ENCODE results near the gene PTN.

The PTN gene, protein sequence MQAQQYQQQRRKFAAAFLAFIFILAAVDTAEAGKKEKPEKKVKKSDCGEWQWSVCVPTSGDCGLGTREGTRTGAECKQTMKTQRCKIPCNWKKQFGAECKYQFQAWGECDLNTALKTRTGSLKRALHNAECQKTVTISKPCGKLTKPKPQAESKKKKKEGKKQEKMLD

DNA sequence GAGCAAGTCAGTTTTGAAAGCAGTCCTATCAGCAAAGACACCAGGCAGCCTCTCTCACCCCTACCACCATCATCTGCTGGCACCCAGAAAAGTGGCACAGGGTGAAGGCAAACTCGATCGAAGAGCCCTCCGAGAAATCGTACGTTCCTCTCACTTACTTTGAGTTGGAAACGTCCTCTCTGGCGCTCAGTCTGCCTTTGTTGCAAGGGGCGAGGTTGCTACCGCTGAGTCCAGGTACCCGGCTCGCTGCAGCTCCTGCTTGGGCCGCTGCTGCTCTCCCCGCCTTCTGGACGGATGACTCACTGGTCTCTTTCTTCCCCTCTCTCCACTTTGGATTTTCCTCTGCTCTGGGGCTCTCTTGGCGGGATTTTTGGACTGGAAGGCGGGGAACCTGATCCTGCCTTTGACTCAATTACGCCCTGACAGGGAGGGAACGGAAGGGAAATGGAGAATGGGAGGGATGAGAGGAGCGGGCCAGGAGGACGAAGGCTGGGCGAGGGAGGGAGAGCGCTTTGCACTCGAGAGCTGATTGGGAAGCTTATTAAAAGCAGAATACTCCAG is at the start of gene PTN:
TSS of gene PTN (minus strand) at position 453 of the 561 bp plus-strand sequence. CDS start 88,760 bp downstream, outside the sequence.
- Mint-ChIP-seq H3K27me3 (peaks cover 11% of the 10 kb centered on the region), H3K27ac (no peak within 1 kb of the TSS), H3K9me3 (no peaks in the 10 kb centered on the region), H3K4me1 (no peaks in the 10 kb centered on the region), H3K4me3 (no peak within 1 kb of the TSS), H3K36me3 (no peaks in the 10 kb centered on the region)
- CTCF ChIA-PET, result no interaction called here
- no peak for DNase-seq

DNA sequence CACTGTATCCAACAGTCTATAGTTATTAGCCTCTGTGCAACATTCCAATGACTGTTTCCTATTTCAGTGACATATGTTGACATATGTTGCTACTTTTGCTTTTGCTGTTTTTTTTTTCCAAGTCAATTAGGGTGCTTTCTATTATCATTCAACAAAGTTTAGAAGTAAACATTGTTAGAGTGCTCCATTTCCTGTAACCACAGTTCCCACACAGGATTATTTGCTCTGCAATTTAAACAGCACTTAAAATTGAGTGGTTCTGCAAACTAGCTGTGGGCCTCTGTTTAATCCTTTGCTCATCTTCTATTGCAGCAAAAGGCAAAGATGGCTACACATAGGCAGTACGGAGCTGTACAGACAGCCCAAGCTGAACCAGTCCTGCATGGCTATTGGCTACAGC is 46.5 kb upstream of the PTN start:
- Mint-ChIP-seq H3K27ac (no peak overlapping the region), H3K4me1 (no peaks in the 10 kb centered on the region)
- CTCF ChIA-PET, result no interaction called here

GRCh38 chr7:137388916-137389315 is 45.4 kb upstream of the PTN start:
- Mint-ChIP-seq H3K4me1 (no peaks in the 10 kb centered on the region), H3K4me3 (no peak overlapping the region), H3K27ac (no peak overlapping the region), H3K36me3 (no peaks in the 10 kb centered on the region), H3K27me3 (no peaks in the 10 kb centered on the region), H3K9me3 (no peaks in the 10 kb centered on the region)
- DNase-seq, result no peak
- CTCF ChIA-PET, result no interaction called here

More for the DNA sequence above, 46.5 kb upstream of the PTN start:
- no peak for DNase-seq
- H3K9me3 Mint-ChIP-seq, result no peaks in the 10 kb centered on the region
- H3K36me3 Mint-ChIP-seq, result no peaks in the 10 kb centered on the region
- H3K27me3 Mint-ChIP-seq, result no peaks in the 10 kb centered on the region
- H3K4me3 Mint-ChIP-seq, result no peak overlapping the region

GRCh38 chr7:137386966-137387365 is 43.4 kb upstream of the PTN start:
- Mint-ChIP-seq H3K27ac (no peak overlapping the region), H3K9me3 (no peaks in the 10 kb centered on the region), H3K4me1 (no peaks in the 10 kb centered on the region), H3K36me3 (no peaks in the 10 kb centered on the region), H3K27me3 (no peaks in the 10 kb centered on the region), H3K4me3 (no peak overlapping the region)
- no peak for DNase-seq
- CTCF ChIA-PET, result no interaction called here

DNA sequence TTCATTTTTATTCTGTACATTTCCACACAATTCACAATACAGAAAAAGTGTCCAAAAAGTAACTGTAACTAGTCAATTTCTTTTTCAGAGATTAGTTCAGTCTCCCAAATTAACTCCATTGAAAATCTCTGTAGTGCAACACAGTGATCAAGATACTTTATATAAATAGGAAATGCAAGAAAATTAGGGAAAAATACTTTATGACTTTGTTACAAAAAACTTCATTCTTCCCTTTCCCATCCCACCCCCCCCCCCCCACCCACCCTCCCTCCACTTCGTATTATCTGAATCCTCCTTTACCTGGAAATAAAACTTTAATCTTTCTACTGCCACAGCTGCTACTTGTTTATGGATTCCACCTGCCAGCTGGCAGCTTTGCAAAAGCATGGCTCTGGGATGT is 37.5 kb upstream of the PTN start:
- no peak for DNase-seq
- no peak overlapping the region for H3K27ac Mint-ChIP-seq
- H3K9me3 Mint-ChIP-seq, result no peaks in the 10 kb centered on the region
- H3K4me3 Mint-ChIP-seq, result no peak overlapping the region
- CTCF ChIA-PET, result no interaction called here
- H3K4me1 Mint-ChIP-seq, result no peaks in the 10 kb centered on the region
- no peaks in the 10 kb centered on the region for H3K27me3 Mint-ChIP-seq
- H3K36me3 Mint-ChIP-seq, result no peaks in the 10 kb centered on the region

GRCh38 chr7:137373507-137373906 is 30.0 kb upstream of the PTN start:
- H3K27ac Mint-ChIP-seq, result no peak overlapping the region
- H3K27me3 Mint-ChIP-seq, result no peaks in the 10 kb centered on the region
- no peaks in the 10 kb centered on the region for H3K9me3 Mint-ChIP-seq

GRCh38 chr7:137371616-137372015 is 28.1 kb upstream of the PTN start:
- DNase-seq, result no peak
- no peaks in the 10 kb centered on the region for H3K36me3 Mint-ChIP-seq
- H3K27me3 Mint-ChIP-seq, result no peaks in the 10 kb centered on the region
- H3K27ac Mint-ChIP-seq, result no peak overlapping the region
- H3K4me3 Mint-ChIP-seq, result no peak overlapping the region
- no peaks in the 10 kb centered on the region for H3K4me1 Mint-ChIP-seq
- CTCF ChIA-PET, result no interaction called here
- H3K9me3 Mint-ChIP-seq, result no peaks in the 10 kb centered on the region

More at GRCh38 chr7:137373507-137373906, 30.0 kb upstream of the PTN start:
- no peaks in the 10 kb centered on the region for H3K4me1 Mint-ChIP-seq
- H3K36me3 Mint-ChIP-seq, result no peaks in the 10 kb centered on the region
- no peak overlapping the region for H3K4me3 Mint-ChIP-seq
- no peak for DNase-seq
- CTCF ChIA-PET, result no interaction called here

- H3K4me3 Mint-ChIP-seq, result no peak overlapping the region
These were observed 23.5 kb upstream of the PTN start for GRCh38 chr7:137366995-137367394.

GRCh38 chr7:137363683-137364082 is 20.1 kb upstream of the PTN start:
- Mint-ChIP-seq H3K27me3 (no peaks in the 10 kb centered on the region), H3K4me3 (no peak overlapping the region), H3K36me3 (no peaks in the 10 kb centered on the region), H3K9me3 (peaks cover 30% of the 10 kb centered on the region), H3K4me1 (no peaks in the 10 kb centered on the region), H3K27ac (no peak overlapping the region)
- CTCF ChIA-PET, result no interaction called here
- no peak for DNase-seq

More at GRCh38 chr7:137366995-137367394, 23.5 kb upstream of the PTN start:
- DNase-seq, result no peak
- no peaks in the 10 kb centered on the region for H3K36me3 Mint-ChIP-seq
- no peaks in the 10 kb centered on the region for H3K27me3 Mint-ChIP-seq
- H3K27ac Mint-ChIP-seq, result no peak overlapping the region
- CTCF ChIA-PET, result no interaction called here
- no peaks in the 10 kb centered on the region for H3K4me1 Mint-ChIP-seq
- peaks cover 11% of the 10 kb centered on the region for H3K9me3 Mint-ChIP-seq

GRCh38 chr7:137360087-137360679 is 16.6 kb upstream of the PTN start:
- CTCF ChIA-PET, result no interaction called here
- H3K36me3 Mint-ChIP-seq, result no peaks in the 10 kb centered on the region
- H3K27me3 Mint-ChIP-seq, result no peaks in the 10 kb centered on the region
- no peaks in the 10 kb centered on the region for H3K4me1 Mint-ChIP-seq
- H3K9me3 Mint-ChIP-seq, result peaks cover 32% of the 10 kb centered on the region
- no peak overlapping the region for H3K27ac Mint-ChIP-seq
- no peak overlapping the region for H3K4me3 Mint-ChIP-seq
- DNase-seq, result no peak

GRCh38 chr7:137354961-137355360 is 11.4 kb upstream of the PTN start:
- no peak for DNase-seq
- H3K4me3 Mint-ChIP-seq, result no peak overlapping the region
- H3K9me3 Mint-ChIP-seq, result peaks cover 5% of the 10 kb centered on the region
- CTCF ChIA-PET, result no interaction called here
- H3K36me3 Mint-ChIP-seq, result no peaks in the 10 kb centered on the region
- H3K4me1 Mint-ChIP-seq, result no peaks in the 10 kb centered on the region
- no peaks in the 10 kb centered on the region for H3K27me3 Mint-ChIP-seq
- no peak overlapping the region for H3K27ac Mint-ChIP-seq

GRCh38 chr7:137354396-137354795 is 10.9 kb upstream of the PTN start:
- peaks cover 2% of the 10 kb centered on the region for H3K9me3 Mint-ChIP-seq
- no peaks in the 10 kb centered on the region for H3K36me3 Mint-ChIP-seq
- H3K4me1 Mint-ChIP-seq, result no peaks in the 10 kb centered on the region
- CTCF ChIA-PET, result no interaction called here
- no peak for DNase-seq
- no peak overlapping the region for H3K27ac Mint-ChIP-seq
- no peaks in the 10 kb centered on the region for H3K27me3 Mint-ChIP-seq
- no peak overlapping the region for H3K4me3 Mint-ChIP-seq

- Mint-ChIP-seq H3K27ac (no peak overlapping the region), H3K9me3 (peaks cover 2% of the 10 kb centered on the region)
These were observed 8.4 kb upstream of the PTN start for GRCh38 chr7:137351941-137352340.

DNA sequence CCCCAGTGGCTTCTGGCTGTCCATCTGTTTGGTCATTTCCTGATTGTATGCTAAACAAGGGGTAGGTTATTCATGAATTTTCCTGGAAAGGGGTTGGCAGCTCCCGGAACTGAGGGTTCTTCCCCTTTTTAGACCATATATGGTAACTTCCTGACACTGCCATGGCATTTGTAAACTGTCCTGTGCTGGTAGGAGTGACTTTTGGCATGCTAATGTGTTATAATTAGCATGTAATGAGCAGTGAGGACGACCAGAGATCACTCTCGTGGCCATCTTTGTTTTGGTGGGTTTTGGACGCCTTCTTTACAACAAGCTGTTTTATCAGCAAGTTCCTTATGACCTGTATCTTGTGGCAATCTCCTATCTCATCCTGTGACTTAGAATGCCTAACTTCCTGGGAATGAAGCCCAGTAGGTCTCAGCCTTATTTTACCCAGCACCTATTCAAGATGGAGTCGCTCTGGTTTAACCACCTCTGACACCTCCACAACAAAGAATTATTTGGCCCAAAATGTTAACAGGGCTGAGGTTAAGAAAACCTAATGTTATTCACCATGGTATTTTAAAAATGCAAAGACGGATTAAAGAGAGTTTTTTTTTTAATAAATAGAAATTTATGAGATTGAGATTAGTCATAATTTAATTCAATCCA is 2.4 kb upstream of the PTN start:
- Mint-ChIP-seq H3K36me3 (no peaks in the 10 kb centered on the region), H3K9me3 (no peaks in the 10 kb centered on the region), H3K27me3 (peaks cover 11% of the 10 kb centered on the region), H3K4me3 (no peak overlapping the region), H3K4me1 (no peaks in the 10 kb centered on the region), H3K27ac (no peak overlapping the region)
- no peak for DNase-seq
- CTCF ChIA-PET, result no interaction called here

More at GRCh38 chr7:137351941-137352340, 8.4 kb upstream of the PTN start:
- no peaks in the 10 kb centered on the region for H3K4me1 Mint-ChIP-seq
- no peak for DNase-seq
- no peak overlapping the region for H3K4me3 Mint-ChIP-seq
- no peaks in the 10 kb centered on the region for H3K27me3 Mint-ChIP-seq
- CTCF ChIA-PET, result no interaction called here
- no peaks in the 10 kb centered on the region for H3K36me3 Mint-ChIP-seq

DNA sequence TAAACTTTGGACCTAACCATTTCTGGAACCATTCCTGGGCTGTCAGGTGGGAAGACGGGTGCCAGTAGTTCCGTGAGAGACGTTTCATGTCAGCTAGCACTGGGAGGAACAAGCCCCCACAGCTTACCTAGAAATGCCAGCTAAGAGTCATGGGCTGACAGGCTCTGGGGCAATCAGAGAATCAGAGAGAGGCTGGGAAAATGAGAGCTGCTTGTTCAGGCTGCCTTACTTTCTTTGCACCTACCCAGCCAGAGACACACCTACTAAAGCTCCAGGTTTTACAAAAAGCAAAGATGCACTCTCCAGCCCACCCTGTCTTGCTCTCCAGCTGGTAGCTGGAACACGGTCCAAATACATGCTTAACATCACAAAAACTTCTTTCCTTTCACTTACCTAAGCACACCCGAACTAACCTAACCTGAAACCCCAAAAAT is 688 bp downstream of the PTN start:
- no peaks in the 10 kb centered on the region for H3K36me3 Mint-ChIP-seq

More for the DNA sequence above, 688 bp downstream of the PTN start:
- Mint-ChIP-seq H3K9me3 (no peaks in the 10 kb centered on the region), H3K4me1 (no peaks in the 10 kb centered on the region), H3K27ac (no peak overlapping the region), H3K27me3 (peaks cover 11% of the 10 kb centered on the region), H3K4me3 (no peak overlapping the region)
- CTCF ChIA-PET, result no interaction called here
- DNase-seq, result no peak
